ENCODE results near the gene KITLG.

KITLG gene

GRCh38 chr12:88496429-88496828 is 83.8 kb downstream of the KITLG start:
- no peak overlapping the region for H3K4me3 ChIP-seq (ENCODE audit: low read depth, low read length)
- TF ChIP-seq, protein P1, sequence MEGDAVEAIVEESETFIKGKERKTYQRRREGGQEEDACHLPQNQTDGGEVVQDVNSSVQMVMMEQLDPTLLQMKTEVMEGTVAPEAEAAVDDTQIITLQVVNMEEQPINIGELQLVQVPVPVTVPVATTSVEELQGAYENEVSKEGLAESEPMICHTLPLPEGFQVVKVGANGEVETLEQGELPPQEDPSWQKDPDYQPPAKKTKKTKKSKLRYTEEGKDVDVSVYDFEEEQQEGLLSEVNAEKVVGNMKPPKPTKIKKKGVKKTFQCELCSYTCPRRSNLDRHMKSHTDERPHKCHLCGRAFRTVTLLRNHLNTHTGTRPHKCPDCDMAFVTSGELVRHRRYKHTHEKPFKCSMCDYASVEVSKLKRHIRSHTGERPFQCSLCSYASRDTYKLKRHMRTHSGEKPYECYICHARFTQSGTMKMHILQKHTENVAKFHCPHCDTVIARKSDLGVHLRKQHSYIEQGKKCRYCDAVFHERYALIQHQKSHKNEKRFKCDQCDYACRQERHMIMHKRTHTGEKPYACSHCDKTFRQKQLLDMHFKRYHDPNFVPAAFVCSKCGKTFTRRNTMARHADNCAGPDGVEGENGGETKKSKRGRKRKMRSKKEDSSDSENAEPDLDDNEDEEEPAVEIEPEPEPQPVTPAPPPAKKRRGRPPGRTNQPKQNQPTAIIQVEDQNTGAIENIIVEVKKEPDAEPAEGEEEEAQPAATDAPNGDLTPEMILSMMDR (conservative IDR thresholded peaks at IDR 0.05; ENCODE audit: low read depth, low read length), result no peak
- DNase-seq (ENCODE audit: low read depth), result no peak

GRCh38 chr12:88495031-88495430 is 85.2 kb downstream of the KITLG start:
- DNase-seq (ENCODE audit: low read depth), result no peak
- TF ChIP-seq, protein P1 (conservative IDR thresholded peaks at IDR 0.05; ENCODE audit: low read depth, low read length), result no peak
- no peak overlapping the region for H3K4me3 ChIP-seq (ENCODE audit: low read depth, low read length)

DNA sequence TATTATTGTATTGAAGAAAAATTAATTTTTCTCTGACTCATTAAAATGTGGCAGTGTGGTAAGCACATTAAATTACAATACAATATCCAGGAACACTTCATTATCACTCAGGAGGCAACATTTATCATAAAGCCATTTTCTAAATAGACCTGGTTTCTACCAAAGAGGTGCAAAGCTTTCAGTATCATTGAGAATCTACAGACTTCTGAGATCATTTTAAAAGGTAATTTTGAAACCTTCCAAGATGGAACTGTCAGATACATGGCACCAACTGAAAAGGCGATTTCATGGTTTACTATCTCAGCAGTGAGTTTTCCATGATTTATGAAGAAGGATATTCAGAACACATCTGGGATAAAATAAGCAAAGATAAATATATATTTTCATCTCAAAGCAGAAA is 85.8 kb downstream of the KITLG start:
- no peak overlapping the region for H3K4me3 ChIP-seq (ENCODE audit: low read depth, low read length)
- TF ChIP-seq, protein P1 (conservative IDR thresholded peaks at IDR 0.05; ENCODE audit: low read depth, low read length), result no peak
- no peak for DNase-seq (ENCODE audit: low read depth)

DNA sequence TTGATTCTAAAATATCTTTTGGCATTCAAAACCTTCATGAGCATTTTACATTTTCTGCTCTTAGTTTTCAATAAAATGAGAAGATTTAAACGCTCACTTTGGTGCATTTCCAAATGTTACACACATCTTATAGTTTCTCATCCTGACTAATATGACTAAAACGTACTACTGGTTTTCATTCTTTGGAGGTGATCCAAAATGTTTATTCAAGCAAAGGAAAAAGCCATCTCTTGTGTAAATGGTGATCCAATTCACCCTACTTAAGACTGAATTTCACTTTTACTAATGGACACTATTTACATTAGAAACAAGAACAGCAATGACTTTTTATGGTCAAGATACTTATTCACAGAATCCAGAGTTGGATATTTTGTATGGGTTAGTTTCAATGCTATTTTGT is 86.6 kb downstream of the KITLG start:
- DNase-seq (ENCODE audit: low read depth), result peak; percentile 92
- no peak overlapping the region for H3K4me3 ChIP-seq (ENCODE audit: low read depth, low read length)
- TF ChIP-seq, protein P1 (conservative IDR thresholded peaks at IDR 0.05; ENCODE audit: low read depth, low read length), result no peak

- DNase-seq (ENCODE audit: low read depth), result no peak
- TF ChIP-seq, protein P1 (conservative IDR thresholded peaks at IDR 0.05; ENCODE audit: low read depth, low read length), result no peak
- H3K4me3 ChIP-seq (ENCODE audit: low read depth, low read length), result no peak overlapping the region
These were observed 89.8 kb downstream of the KITLG start for GRCh38 chr12:88490425-88490824.

GRCh38 chr12:88472775-88473174 is 107.5 kb downstream of the KITLG start:
- no peak overlapping the region for H3K4me3 ChIP-seq (ENCODE audit: low read depth, low read length)
- peak; percentile 43 for DNase-seq (ENCODE audit: low read depth)
- TF ChIP-seq, protein P1 (conservative IDR thresholded peaks at IDR 0.05; ENCODE audit: low read depth, low read length), result no peak

GRCh38 chr12:88472248-88472647 is 108.0 kb downstream of the KITLG start:
- DNase-seq (ENCODE audit: low read depth), result peak; percentile 45
- H3K4me3 ChIP-seq (ENCODE audit: low read depth, low read length), result no peak overlapping the region
- TF ChIP-seq, protein P1 (conservative IDR thresholded peaks at IDR 0.05; ENCODE audit: low read depth, low read length), result no peak
